Pancreas (tissue), 10 donors: ENCODE results near the gene PRDM4. TPM values are rescaled to one million over a fixed set of nuclear protein-coding genes. Genes with fewer than 3 reads are reported as not detected.
"Not testable (repeated sequence)": the region's sequence is repeated elsewhere in the genome, so short reads cannot be mapped to it uniquely, and the experiment has no call there.

Source experiments
- ATAC-seq, 4 donors: fragments of 200-7000 bp; cut with Tn5 transposase; one replicate each; pipeline versions ENCODE4 v1.8.0 to v1.9.1; 2020; ENCODE audit warnings: mild to moderate bottlenecking in 4 of 4, moderate library complexity in 4 of 4
- DNase-seq, 6 donors: peaks; one replicate each; pipeline ENCODE4 v3.0.0-alpha.2; 2020
- FAIRE-seq: peaks from 2 replicates; lab custom pipeline; 2012; peaks lifted over from hg19 to GRCh38; lab: Jason Lieb, UNC
- H3K27ac ChIP-seq, 4 donors: fragments of 200-600 bp; sonication (generic); 1 replicate in 3 of 4; 2 replicates in 1 of 4; pipeline versions ENCODE4 v1.5.0 to v1.8.0; 2020
- H3K27me3 ChIP-seq, 4 donors: fragments of 200-600 bp; one replicate each; pipeline ENCODE4 v1.8.0; 2021
- H3K36me3 ChIP-seq, 3 donors: fragments of 200-600 bp; sonication (generic) in 1 of 3; one replicate each; pipeline versions ENCODE4 v1.5.0 to v1.8.0; 2020 to 2021
- H3K4me1 ChIP-seq, 3 donors: fragments of 200-600 bp; one replicate each; pipeline ENCODE4 v1.8.0; 2021
- H3K4me3 ChIP-seq, 4 donors: fragments of 200-600 bp; sonication (generic) in 2 of 4; one replicate each; pipeline versions ENCODE4 v1.5.0 to v1.8.0; 2020 to 2021
- H3K9me3 ChIP-seq, 4 donors: fragments of 200-600 bp; one replicate each; pipeline ENCODE4 v1.8.0; 2021
- WGBS, 2 donors: extraction: QIAGEN DNeasy Blood & Tissue Kit; methylation state at CpG; one replicate each; pipeline ENCODE4 v1.1.7; 2013; 5-methylcytosine and 5-hydroxymethylcytosine counted together
- intact Hi-C, 3 donors: fragments of 100-400 bp; cut with DNase I; formaldehyde crosslinking; loops; one replicate each; pipeline versions ENCODE4 v1.11.1 to v1.14.2; 2022
- polyA plus RNA-seq, 2 donors: library from polyadenylated mRNA; stranded (reverse); fragments of 200-250 nt; gene quantifications; one replicate each; pipeline ENCODE4 v1.2.3, GENCODE V29; 2013
- total RNA-seq, 6 donors: library from RNA; stranded (reverse); fragmentation: NEBNext Ultra II Directional in 4 of 6; extraction: Animal tissue kit (Norgen Biotek cat#: 25700) in 4 of 6; gene quantifications; one replicate each; pipeline versions ENCODE4 v1.2.1 to v1.2.4, GENCODE V29; 2021 to 2023
- TF ChIP-seq, protein P1 (sequence below), 4 donors: fragments of 200-600 bp; sonication (generic) in 3 of 4; IDR thresholded peaks; one replicate each; pipeline versions ENCODE4 v1.5.0 to v1.8.0; 2021; ENCODE audit warnings: antibody characterized with exemption in 4 of 4
- donor health status: healthy with polysubstance abuse.
- donor health status: DM: no; HTN: no; CAD: no; lungs with moderate emphysema.
- donor health status: DM: no; HTN: no; CAD: no.
- donor health status: control.
- donor health status: control.
- donor health status: Bipolar disorder and iron deficiency.
- donor health status: DM: yes; HTN: yes; CAD: no.
- donor health status: DM: no; HTN: no; CAD: no.
- donor health status: DM: no; HTN: no; CAD: no.
- donor health status: DM: yes; HTN: yes; CAD: no.

The PRDM4 gene
- total and polyA plus RNA-seq, 8 donors, result 7.0 to 17.8 (median 11.2) TPM

DNA sequence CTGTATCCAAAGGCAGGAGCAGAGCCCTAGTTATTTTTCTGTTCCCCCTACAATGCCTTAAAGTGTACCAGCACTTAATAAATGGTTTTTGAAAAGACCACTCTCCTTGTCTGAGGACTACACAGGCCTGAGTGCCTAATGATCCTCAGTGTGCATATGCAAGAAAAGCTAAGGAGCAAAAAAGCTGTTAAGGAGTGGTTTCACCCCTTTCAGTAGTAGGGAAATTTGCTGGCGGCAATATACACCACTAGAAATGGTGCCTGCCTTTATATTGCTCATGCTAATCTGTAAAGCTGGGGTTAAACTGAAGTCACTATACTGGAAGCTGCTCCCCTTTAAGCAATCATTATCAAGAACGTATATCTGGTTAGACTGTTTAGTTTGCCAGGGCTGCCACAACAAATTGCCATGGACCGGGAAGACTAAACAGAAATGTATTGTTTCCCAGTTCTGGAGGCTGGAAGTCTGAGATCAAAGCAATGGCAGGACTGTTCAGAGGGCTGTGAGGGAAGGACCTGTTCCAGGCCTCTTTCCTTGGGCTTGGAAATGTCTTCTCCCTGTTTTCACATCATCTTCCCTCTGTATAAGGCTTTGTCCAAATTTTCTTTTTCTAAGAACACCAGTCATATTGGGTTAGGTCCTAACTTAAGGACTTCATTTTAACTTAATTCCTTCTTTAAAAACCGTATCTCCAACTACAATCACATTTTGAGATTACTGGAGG lies 30.2 kb downstream of the PRDM4 start:
- 50 to 56% methylated on average over 4 of the region's 4 CpGs for WGBS, 2 donors
- no peak for FAIRE-seq
- H3K27ac ChIP-seq, result no peak overlapping the region
- intact Hi-C loops, result no loop called here
- H3K4me1 ChIP-seq, result no peaks in the 10 kb centered on the region
- no peaks in the 10 kb centered on the region for H3K9me3 ChIP-seq
- no peak for ATAC-seq
- H3K27me3 ChIP-seq, result no peaks in the 10 kb centered on the region
- peaks cover 0 to 24% (median 8%) of the 10 kb centered on the region in 3 donors for H3K36me3 ChIP-seq
- H3K4me3 ChIP-seq, result no peak overlapping the region
- DNase-seq, result no peak
- TF ChIP-seq, protein P1, sequence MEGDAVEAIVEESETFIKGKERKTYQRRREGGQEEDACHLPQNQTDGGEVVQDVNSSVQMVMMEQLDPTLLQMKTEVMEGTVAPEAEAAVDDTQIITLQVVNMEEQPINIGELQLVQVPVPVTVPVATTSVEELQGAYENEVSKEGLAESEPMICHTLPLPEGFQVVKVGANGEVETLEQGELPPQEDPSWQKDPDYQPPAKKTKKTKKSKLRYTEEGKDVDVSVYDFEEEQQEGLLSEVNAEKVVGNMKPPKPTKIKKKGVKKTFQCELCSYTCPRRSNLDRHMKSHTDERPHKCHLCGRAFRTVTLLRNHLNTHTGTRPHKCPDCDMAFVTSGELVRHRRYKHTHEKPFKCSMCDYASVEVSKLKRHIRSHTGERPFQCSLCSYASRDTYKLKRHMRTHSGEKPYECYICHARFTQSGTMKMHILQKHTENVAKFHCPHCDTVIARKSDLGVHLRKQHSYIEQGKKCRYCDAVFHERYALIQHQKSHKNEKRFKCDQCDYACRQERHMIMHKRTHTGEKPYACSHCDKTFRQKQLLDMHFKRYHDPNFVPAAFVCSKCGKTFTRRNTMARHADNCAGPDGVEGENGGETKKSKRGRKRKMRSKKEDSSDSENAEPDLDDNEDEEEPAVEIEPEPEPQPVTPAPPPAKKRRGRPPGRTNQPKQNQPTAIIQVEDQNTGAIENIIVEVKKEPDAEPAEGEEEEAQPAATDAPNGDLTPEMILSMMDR (IDR thresholded peaks at IDR 0.05), result no peak

DNA sequence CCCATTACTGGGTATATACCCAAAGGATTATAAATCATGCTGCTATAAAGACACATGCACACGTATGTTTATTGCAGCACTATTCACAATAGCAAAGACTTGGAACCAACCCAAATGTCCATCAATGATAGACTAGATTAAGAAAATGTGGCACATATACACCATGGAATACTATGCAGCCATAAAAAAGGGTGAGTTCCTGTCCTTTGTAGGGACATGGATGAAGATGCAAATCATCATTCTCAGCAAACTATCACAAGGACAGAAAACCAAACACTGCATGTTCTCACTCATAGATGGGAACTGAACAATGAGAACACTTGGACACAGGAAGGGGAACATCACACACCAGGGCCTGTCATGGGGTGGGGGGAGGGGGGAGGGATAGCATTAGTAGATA lies 33.2 kb downstream of the PRDM4 start:
- DNase-seq, H3K36me3 ChIP-seq, intact Hi-C loops, H3K9me3 ChIP-seq, H3K4me3 ChIP-seq, FAIRE-seq, H3K4me1 ChIP-seq, H3K27ac ChIP-seq, H3K27me3 ChIP-seq, ATAC-seq: not testable (repeated sequence)
- WGBS, 2 donors, result no CpG with 5 or more reads among the region's 1 CpG

DNA sequence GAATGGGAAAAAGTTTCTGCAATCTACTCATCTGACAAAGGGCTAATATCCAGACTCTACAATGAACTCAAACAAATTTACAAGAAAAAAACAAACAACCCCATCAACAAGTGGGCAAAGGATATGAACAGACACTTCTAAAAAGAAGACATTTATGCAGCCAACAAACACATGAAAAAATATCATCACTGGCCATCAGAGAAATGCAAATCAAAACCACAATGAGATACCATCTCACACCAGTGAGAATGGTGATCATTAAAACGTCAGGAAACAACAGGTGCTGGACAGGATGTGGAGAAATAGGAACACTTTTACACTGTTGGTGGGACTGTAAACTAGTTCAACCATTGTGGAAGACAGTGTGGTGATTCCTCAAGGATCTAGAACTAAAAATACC lies 33.6 kb downstream of the PRDM4 start:
- ATAC-seq, H3K9me3 ChIP-seq, H3K4me1 ChIP-seq, H3K4me3 ChIP-seq, H3K36me3 ChIP-seq, DNase-seq, H3K27ac ChIP-seq, FAIRE-seq, intact Hi-C loops, H3K27me3 ChIP-seq: not testable (repeated sequence)
- 66 to 79% methylated on average over 1 of the region's 1 CpG for WGBS, 2 donors

GRCh38 chr12:107718606-107719005 lies 42.3 kb downstream of the PRDM4 start:
- DNase-seq (no peak), ATAC-seq (no peak), FAIRE-seq (no peak)
- WGBS, 2 donors, result 97% methylated on average over 1 of the region's 1 CpG
- H3K27ac ChIP-seq, result no peak overlapping the region
- no peaks in the 10 kb centered on the region for H3K4me1 ChIP-seq
- TF ChIP-seq, protein P1 (IDR thresholded peaks at IDR 0.05), result no peak
- intact Hi-C loops, result no loop called here
- no peak overlapping the region for H3K4me3 ChIP-seq
- no peaks in the 10 kb centered on the region for H3K27me3 ChIP-seq
- no peaks in the 10 kb centered on the region for H3K9me3 ChIP-seq
- peaks cover 0 to 6% (median 3%) of the 10 kb centered on the region in 3 donors for H3K36me3 ChIP-seq

GRCh38 chr12:107715780-107716179 lies 45.2 kb downstream of the PRDM4 start:
- Histone ChIP-seq H3K4me3 (no peak overlapping the region), H3K36me3 (peaks cover 4 to 28% (median 21%) of the 10 kb centered on the region in 3 donors), H3K9me3 (no peaks in the 10 kb centered on the region), H3K27me3 (no peaks in the 10 kb centered on the region), H3K27ac (no peak overlapping the region), H3K4me1 (no peaks in the 10 kb centered on the region)
- intact Hi-C loops, result no loop called here
- DNase-seq, result no peak
- TF ChIP-seq, protein P1 (IDR thresholded peaks at IDR 0.05), result no peak
- ATAC-seq, result no peak
- no peak for FAIRE-seq

GRCh38 chr12:107705522-107705921 lies 55.4 kb downstream of the PRDM4 start:
- 95 to 97% methylated on average over 4 to 5 of the region's 5 CpGs for WGBS, 2 donors

More at GRCh38 chr12:107705522-107705921, 55.4 kb downstream of the PRDM4 start:
- DNase-seq, ATAC-seq, FAIRE-seq, H3K4me3 ChIP-seq, H3K4me1 ChIP-seq, H3K27ac ChIP-seq, intact Hi-C loops, H3K9me3 ChIP-seq, H3K27me3 ChIP-seq: not testable (repeated sequence)
- peaks cover 0 to 41% (median 23%) of the 10 kb centered on the region in 3 donors for H3K36me3 ChIP-seq
